CD4-positive, alpha-beta T cell treated with Interleukin-15 for 4 hours (primary cell): ENCODE measurements around the gene TSPAN17.
"Not testable (repeated sequence)": the region's sequence is repeated elsewhere in the genome, so short reads cannot be mapped to it uniquely, and the experiment has no call there.

Experiments used
- DNase-seq: peaks from one replicate; pipeline ENCODE4 v3.0.0-alpha.2; 2020; ENCODE audit warnings: low spot score

The TSPAN17 gene

GRCh38 chr5:176680226-176680563 is 32.9 kb downstream of the TSPAN17 start:
- no peak for DNase-seq

- DNase-seq = no peak
These were observed 34.8 kb downstream of the TSPAN17 start for GRCh38 chr5:176682016-176682531.

GRCh38 chr5:176685010-176685409 is 37.7 kb downstream of the TSPAN17 start:
- DNase-seq = no peak

- no peak for DNase-seq
These were observed 40.0 kb downstream of the TSPAN17 start for GRCh38 chr5:176687247-176687646.

DNA sequence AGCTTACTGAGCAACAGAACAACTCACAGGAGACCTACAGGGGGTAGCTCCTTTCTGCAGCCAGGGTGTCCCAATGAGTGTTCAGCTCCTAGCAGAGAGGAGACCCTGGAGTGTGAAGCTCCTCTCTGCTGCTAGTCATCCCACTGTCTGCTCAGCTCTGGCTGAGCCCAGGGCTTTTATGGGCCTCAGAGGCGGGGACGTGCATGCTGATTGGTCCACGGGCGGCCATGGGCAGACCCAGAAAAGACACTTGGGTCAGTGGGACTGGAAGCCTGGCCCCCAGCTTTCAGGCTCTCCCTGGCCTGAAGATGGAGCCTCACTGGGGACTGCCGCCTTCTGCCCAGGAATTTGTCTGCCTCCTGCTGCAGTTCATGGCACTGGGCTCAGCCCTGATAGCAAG is 40.6 kb downstream of the TSPAN17 start:
- no peak for DNase-seq

- no peak for DNase-seq
These were observed 43.6 kb downstream of the TSPAN17 start for GRCh38 chr5:176690911-176691310.

GRCh38 chr5:176691524-176691923 is 44.2 kb downstream of the TSPAN17 start:
- no peak for DNase-seq

GRCh38 chr5:176692326-176692725 is 45.0 kb downstream of the TSPAN17 start:
- no peak for DNase-seq

DNA sequence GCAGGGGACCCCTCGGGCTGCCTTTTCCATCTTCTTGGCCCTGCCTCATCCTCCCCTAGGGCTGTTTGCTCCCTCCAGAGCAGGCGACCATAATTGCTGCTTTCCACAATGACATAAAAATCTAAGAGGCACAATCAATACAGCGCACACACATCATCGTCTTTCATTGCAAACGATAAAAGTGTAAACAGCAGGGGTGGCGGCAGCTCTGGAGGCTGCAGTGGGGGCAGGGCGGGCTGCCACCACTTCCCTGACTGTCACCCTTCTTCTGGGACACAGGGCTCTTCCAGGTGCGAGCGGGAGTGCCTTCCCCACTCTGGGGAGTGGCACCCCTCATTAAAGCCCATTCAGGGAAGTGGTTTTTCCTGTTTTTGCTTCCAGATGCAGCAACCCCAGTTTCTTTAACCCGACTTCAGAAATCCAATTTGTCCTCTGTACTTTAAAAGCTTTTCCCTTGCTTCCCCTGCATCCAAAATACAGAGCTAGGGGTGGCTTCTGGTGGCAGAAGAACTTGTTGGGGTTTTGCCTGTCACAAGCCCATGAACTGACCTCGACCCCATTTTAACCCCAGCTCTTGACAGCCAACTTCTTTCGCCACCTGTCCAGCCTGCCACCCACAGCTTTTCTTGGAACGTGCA is 45.7 kb downstream of the TSPAN17 start:
- no peak for DNase-seq

- no peak for DNase-seq
These were observed 46.2 kb downstream of the TSPAN17 start for GRCh38 chr5:176693477-176693851.

DNA sequence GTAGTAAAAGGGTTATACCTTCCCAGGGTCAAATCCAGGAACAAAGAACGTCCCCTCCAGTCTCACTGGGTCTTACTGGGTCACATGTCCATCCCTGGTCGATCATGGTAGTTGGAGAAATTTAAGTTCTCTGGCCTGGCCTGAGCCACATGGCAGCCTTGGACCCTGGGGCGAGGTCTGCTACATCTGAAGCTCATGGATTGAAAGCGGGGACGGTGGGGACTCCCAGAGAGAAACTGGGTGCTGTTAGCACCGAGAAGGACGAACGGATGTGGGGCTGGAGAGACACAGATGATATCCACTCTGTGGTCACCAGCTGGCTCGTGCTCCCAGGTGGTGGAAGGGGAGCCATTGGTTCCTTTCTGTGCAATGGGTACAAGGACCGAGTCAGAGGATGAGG is 46.9 kb downstream of the TSPAN17 start:
- no peak for DNase-seq

GRCh38 chr5:176694631-176695030 is 47.3 kb downstream of the TSPAN17 start:
- DNase-seq = no peak

DNA sequence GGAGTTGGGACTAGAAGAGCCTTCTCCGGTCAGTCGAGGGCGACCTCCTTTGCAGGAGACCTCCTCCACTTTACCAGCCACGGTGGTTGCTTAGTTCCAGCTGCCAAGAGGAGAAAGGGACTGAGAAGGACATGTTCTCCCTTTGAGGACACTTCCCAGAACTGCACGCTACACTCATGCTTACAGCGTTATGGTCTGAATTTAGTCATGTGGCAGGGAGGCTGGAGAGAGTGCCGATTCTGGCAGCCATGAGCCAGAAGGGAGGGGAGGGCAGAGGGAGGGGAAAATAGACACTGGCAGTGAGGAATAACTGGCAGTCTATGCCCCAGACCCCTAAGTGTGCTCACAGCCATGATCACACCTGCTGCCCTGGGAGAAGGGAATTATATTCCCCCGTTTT is 47.8 kb downstream of the TSPAN17 start:
- DNase-seq = no peak

GRCh38 chr5:176697267-176697933 is 50.1 kb downstream of the TSPAN17 start:
- no peak for DNase-seq

DNA sequence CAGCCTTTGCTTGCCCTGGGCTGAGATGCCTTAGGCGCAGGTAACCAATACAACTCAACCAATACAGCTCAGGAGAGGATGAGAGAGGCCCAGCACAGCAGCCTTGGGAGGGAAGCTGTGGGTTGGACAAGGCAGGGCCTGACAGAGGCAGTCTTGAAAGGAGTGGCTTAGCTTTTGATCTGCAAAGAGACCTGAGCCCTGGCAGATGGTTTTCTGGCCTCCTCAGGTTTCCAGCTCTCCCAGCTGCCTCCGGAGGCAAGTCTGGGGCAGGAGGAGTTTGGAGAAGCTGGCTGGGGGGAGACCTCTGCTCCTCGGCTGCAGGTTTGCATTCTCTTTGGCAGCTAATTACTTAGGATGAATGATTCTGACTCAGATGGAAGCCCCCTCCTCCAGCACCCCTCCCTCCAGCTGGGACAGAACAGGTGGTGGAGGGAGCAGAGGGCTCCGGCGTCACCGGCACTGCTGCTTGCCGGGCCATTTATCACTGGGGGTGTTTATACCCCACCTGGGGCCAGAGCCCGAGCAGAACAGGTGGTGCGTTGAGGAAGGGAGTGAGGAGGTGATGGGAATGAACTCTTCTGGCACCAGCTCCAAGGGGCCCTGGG is 50.8 kb downstream of the TSPAN17 start:
- DNase-seq = no peak

DNA sequence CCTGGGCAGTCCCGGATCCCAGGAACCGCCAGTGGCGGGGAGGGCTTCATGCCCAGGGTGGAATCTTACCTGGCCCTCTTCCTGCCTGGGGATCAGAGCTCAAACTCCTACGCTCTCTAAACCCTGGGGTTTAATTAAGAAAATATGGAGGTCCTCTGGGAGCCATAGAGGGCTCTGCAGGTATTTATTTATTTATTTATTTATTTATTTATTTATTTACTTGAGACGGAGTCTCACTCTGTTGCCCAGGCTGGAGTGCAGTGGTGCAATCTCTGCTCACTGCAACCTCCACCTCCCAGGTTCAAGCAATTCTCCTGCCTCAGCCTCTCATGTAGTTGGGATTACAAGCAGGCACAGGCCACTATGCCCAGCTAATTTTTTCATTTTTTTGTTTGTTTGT is 52.2 kb downstream of the TSPAN17 start:
- not testable (repeated sequence) for DNase-seq

DNA sequence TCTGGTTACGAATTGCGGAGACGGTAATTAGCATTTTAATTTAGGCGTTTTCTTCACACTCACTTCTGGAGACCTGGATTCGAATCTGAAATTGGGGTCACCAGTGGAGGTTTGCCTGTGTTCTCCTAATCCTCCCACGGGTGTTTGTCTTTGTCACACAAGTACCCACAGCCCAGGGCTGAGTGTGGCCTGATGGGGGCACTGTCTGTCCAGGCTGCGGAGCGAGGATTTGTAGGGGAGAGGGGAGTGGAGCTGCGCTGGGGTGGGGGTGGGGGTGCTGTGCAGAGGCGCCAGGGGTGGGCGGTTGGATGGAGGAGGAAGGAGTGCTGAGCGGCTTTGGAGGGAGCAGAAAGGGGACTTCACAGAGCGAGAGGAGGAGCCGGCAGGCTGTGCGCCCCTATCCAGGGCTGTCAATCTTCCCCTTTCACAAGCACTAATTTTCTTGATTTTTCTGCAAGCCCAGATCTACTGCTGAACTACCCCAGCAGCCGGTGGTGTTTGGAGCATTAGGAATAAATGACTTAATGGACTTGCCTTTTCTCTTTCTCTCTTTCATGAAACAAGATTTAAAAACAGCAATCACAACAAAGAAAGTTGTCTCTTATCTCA is 53.1 kb downstream of the TSPAN17 start:
- no peak for DNase-seq

- DNase-seq = no peak
These were observed 55.7 kb downstream of the TSPAN17 start for GRCh38 chr5:176702671-176703641.

DNA sequence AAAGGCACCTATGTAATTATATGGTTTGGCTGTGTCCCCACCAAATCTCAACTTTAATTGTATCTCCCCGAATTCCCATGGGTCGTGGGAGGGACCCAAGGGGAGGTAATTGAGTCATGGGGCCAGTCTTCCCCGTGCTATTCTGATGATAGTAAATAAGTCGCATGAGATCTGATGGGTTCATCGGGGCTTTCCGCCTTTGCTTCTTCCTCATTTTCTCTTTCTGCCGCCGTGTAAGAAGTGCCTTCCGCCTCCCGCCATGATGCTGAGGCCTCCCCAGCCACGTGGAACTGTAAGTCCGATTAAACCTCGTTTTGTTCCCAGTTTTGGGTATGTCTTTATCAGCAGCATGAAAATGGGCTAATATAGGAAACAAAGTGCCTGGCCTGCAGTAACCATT is 56.6 kb downstream of the TSPAN17 start:
- DNase-seq = no peak

GRCh38 chr5:176704355-176704754 is 57.1 kb downstream of the TSPAN17 start:
- DNase-seq = no peak

GRCh38 chr5:176704817-176705216 is 57.5 kb downstream of the TSPAN17 start:
- no peak for DNase-seq
